ENCODE measurements around the gene DPYD.

DPYD gene

GRCh38 chr1:97677702-97678101 is 243.1 kb downstream of the DPYD start:
- Mint-ChIP-seq H3K4me3 (no peak overlapping the region), H3K4me1 (ENCODE audit: low read depth in 2 of 2) (no peaks in the 10 kb centered on the region), H3K27me3 (no peaks in the 10 kb centered on the region), H3K9me3 (peaks cover 0 to 4% of the 10 kb centered on the region in 2 donors), H3K36me3 (ENCODE audit: insufficient read depth) (peaks cover 4% of the 10 kb centered on the region), H3K27ac (no peak overlapping the region)
- ATAC-seq (replicated peaks) (no peak), DNase-seq (no peak)

DNA sequence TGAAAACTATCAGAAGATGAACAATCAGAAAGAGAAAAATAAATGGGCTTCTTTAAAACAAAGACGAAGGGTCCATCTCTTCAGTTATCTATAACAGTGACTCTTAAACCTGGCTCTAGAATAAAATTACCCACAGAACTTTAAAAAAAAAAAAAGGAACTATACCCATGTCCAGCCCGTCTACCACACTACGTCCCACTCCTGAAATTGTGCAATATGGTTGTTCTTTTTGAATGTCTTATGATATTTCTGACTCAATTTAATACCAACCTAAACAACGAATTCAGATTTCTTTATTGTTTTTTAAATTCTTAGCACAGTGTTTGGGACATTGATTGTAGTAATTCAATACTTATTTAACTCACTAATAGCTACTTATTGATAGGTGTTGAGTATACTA is 246.3 kb downstream of the DPYD start:
- H3K27me3 Mint-ChIP-seq, result no peaks in the 10 kb centered on the region
- no peak overlapping the region for H3K27ac Mint-ChIP-seq
- ATAC-seq (replicated peaks) (no peak), DNase-seq (no peak)
- H3K9me3 Mint-ChIP-seq, result peaks cover 0 to 4% of the 10 kb centered on the region in 2 donors
- no peaks in the 10 kb centered on the region for H3K4me1 Mint-ChIP-seq (ENCODE audit: low read depth in 2 of 2)
- H3K36me3 Mint-ChIP-seq (ENCODE audit: insufficient read depth), result peaks cover 4% of the 10 kb centered on the region
- no peak overlapping the region for H3K4me3 Mint-ChIP-seq

GRCh38 chr1:97668945-97669344 is 251.9 kb downstream of the DPYD start:
- H3K27ac Mint-ChIP-seq, result no peak overlapping the region
- no peaks in the 10 kb centered on the region for H3K4me1 Mint-ChIP-seq (ENCODE audit: low read depth in 2 of 2)
- H3K4me3 Mint-ChIP-seq, result no peak overlapping the region
- ATAC-seq (replicated peaks) (no peak), DNase-seq (no peak)
- H3K36me3 Mint-ChIP-seq (ENCODE audit: insufficient read depth), result no peaks in the 10 kb centered on the region
- no peaks in the 10 kb centered on the region for H3K9me3 Mint-ChIP-seq
- H3K27me3 Mint-ChIP-seq, result no peaks in the 10 kb centered on the region

DNA sequence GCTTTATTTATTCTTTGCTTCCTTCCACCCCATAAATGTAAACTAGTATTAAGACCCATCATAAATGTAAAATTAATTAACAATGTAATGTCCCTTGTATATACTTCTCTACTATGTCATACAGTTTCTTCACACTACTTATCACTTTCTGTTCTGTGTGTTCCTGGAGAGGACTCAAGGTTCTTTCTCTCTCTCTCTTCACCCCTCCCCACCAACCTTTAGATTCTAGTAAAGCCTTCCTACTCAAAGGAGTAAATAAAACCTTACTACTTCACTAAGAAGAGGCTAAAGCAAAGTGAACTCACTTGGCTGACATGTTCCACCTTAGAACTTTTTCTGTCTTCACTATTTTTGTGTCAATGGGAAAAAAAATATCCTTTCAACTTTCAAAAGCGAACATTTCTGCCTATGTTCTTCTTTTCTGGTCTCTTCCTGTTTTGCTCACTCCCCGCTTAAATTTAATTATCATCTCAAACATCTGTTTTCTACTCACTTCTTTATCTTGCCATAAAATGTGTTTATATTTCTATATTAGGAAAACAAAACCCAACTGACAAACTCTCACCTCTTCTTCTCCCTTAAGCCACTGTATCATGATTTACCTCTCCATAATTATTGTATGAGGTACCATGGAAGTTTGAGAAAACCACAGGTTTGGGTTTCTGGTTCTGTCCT is 260.3 kb downstream of the DPYD start:
- Mint-ChIP-seq H3K36me3 (ENCODE audit: insufficient read depth) (no peaks in the 10 kb centered on the region), H3K27ac (no peak overlapping the region), H3K27me3 (no peaks in the 10 kb centered on the region), H3K4me1 (ENCODE audit: low read depth in 2 of 2) (peaks cover 0 to 3% of the 10 kb centered on the region in 2 donors), H3K4me3 (no peak overlapping the region), H3K9me3 (no peaks in the 10 kb centered on the region)
- ATAC-seq (replicated peaks), result no peak
- no peak for DNase-seq

GRCh38 chr1:97654876-97655585 is 265.8 kb downstream of the DPYD start:
- ATAC-seq (replicated peaks) (no peak), DNase-seq (no peak)
- no peak overlapping the region for H3K4me3 Mint-ChIP-seq
- H3K36me3 Mint-ChIP-seq (ENCODE audit: insufficient read depth), result no peaks in the 10 kb centered on the region
- H3K9me3 Mint-ChIP-seq, result no peaks in the 10 kb centered on the region
- H3K27ac Mint-ChIP-seq, result no peak overlapping the region
- H3K27me3 Mint-ChIP-seq, result no peaks in the 10 kb centered on the region
- H3K4me1 Mint-ChIP-seq (ENCODE audit: low read depth in 2 of 2), result no peaks in the 10 kb centered on the region

GRCh38 chr1:97651250-97651649 is 269.6 kb downstream of the DPYD start:
- Mint-ChIP-seq H3K4me3 (no peak overlapping the region), H3K27ac (no peak overlapping the region), H3K9me3 (peaks cover 0 to 6% of the 10 kb centered on the region in 2 donors), H3K36me3 (ENCODE audit: insufficient read depth) (no peaks in the 10 kb centered on the region), H3K4me1 (ENCODE audit: low read depth in 2 of 2) (no peaks in the 10 kb centered on the region), H3K27me3 (no peaks in the 10 kb centered on the region)
- ATAC-seq (replicated peaks) (no peak), DNase-seq (no peak)

GRCh38 chr1:97649591-97649990 is 271.2 kb downstream of the DPYD start:
- H3K27me3 Mint-ChIP-seq, result no peaks in the 10 kb centered on the region
- H3K27ac Mint-ChIP-seq, result no peak overlapping the region
- peaks cover 0 to 6% of the 10 kb centered on the region in 2 donors for H3K9me3 Mint-ChIP-seq
- ATAC-seq (replicated peaks), result no peak
- no peaks in the 10 kb centered on the region for H3K4me1 Mint-ChIP-seq (ENCODE audit: low read depth in 2 of 2)
- H3K36me3 Mint-ChIP-seq (ENCODE audit: insufficient read depth), result no peaks in the 10 kb centered on the region
- DNase-seq, result no peak
- no peak overlapping the region for H3K4me3 Mint-ChIP-seq

- Mint-ChIP-seq H3K4me1 (ENCODE audit: low read depth in 2 of 2) (no peaks in the 10 kb centered on the region), H3K9me3 (peaks cover 0 to 6% of the 10 kb centered on the region in 2 donors), H3K27ac (no peak overlapping the region), H3K27me3 (no peaks in the 10 kb centered on the region), H3K36me3 (ENCODE audit: insufficient read depth) (no peaks in the 10 kb centered on the region), H3K4me3 (no peak overlapping the region)
- DNase-seq, result no peak
- ATAC-seq (replicated peaks), result no peak
These were observed 273.1 kb downstream of the DPYD start for GRCh38 chr1:97647776-97648175.

DNA sequence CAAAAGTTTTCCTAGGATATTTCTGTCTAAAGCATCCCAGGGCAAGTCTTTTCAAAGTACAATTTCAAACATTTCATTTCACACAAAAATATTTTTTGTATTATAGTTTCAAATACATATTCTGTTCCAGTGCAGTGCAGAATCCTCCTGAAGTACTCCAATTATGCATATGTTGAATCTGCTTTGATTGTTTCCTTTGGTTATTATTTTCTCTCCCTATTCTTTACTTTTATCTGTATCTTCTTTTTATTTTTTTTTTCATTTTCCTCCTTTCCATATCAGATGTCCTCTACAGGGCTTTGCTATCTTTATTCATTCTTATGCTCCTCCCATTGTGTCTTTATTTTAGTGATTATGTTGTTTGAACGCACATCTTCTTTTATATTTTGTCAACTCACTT is 274.8 kb downstream of the DPYD start:
- Mint-ChIP-seq H3K27ac (peak overlapping the region in 1 of 2 donors; percentile 13), H3K36me3 (ENCODE audit: insufficient read depth) (no peaks in the 10 kb centered on the region), H3K27me3 (no peaks in the 10 kb centered on the region), H3K4me3 (no peak overlapping the region), H3K9me3 (peaks cover 0 to 6% of the 10 kb centered on the region in 2 donors), H3K4me1 (ENCODE audit: low read depth in 2 of 2) (peaks cover 0 to 3% of the 10 kb centered on the region in 2 donors)
- ATAC-seq (replicated peaks) (no peak), DNase-seq (no peak)

GRCh38 chr1:97640677-97641076 is 280.2 kb downstream of the DPYD start:
- no peaks in the 10 kb centered on the region for H3K9me3 Mint-ChIP-seq
- no peak for DNase-seq
- H3K36me3 Mint-ChIP-seq (ENCODE audit: insufficient read depth), result no peaks in the 10 kb centered on the region
- peaks cover 3% of the 10 kb centered on the region in 2 donors for H3K4me1 Mint-ChIP-seq (ENCODE audit: low read depth in 2 of 2)
- ATAC-seq (replicated peaks), result no peak
- H3K27ac Mint-ChIP-seq, result no peak overlapping the region
- H3K27me3 Mint-ChIP-seq, result no peaks in the 10 kb centered on the region
- H3K4me3 Mint-ChIP-seq, result no peak overlapping the region

DNA sequence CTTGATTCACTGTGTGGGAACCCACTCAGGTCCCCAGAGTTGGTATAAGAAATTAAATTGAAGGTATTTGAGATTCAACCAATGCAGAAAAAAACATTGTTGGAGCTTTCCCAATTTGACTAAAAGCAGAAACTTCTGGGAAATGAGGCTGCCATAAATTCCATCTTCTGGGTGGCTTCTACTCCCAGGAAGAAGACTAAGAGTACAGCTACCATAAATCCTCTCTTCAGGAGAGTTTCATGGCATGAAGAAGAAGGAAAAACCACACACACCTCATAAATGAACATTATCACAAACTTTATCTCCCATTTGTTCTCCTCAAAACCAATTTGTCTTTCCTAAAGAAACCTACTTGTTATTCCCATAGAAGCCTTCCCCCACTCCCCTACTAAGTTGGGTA is 283.9 kb downstream of the DPYD start:
- ATAC-seq (replicated peaks) (no peak), DNase-seq (no peak)
- Mint-ChIP-seq H3K36me3 (ENCODE audit: insufficient read depth) (no peaks in the 10 kb centered on the region), H3K4me1 (ENCODE audit: low read depth in 2 of 2) (peaks cover 3 to 7% of the 10 kb centered on the region in 2 donors), H3K9me3 (no peaks in the 10 kb centered on the region), H3K27me3 (no peaks in the 10 kb centered on the region), H3K4me3 (no peak overlapping the region), H3K27ac (no peak overlapping the region)

DNA sequence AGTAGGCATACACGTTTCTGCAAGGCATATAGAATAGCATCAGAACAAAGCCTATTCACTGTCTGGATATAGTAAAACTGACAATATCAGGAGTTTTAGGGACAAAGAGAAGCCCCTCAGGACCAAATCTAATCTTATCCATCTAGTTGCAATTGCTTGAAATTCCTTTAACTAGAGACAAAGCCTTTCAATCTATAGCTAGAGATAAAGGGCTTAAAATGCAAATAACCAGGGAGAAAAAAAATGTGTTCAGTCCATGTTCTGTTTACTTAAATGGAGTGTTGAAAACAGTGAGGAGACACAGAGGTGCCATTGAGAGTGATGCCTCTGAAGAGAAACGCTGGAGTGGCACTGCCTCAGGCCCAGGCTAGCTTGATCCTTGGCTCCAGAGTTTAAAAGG is 286.1 kb downstream of the DPYD start:
- Mint-ChIP-seq H3K27ac (no peak overlapping the region), H3K27me3 (no peaks in the 10 kb centered on the region), H3K4me1 (ENCODE audit: low read depth in 2 of 2) (peaks cover 2 to 7% of the 10 kb centered on the region in 2 donors), H3K36me3 (ENCODE audit: insufficient read depth) (no peaks in the 10 kb centered on the region), H3K4me3 (no peak overlapping the region), H3K9me3 (no peaks in the 10 kb centered on the region)
- ATAC-seq (replicated peaks) (no peak), DNase-seq (no peak)

GRCh38 chr1:97632776-97633175 is 288.1 kb downstream of the DPYD start:
- peaks cover 2 to 4% of the 10 kb centered on the region in 2 donors for H3K4me1 Mint-ChIP-seq (ENCODE audit: low read depth in 2 of 2)
- H3K27ac Mint-ChIP-seq, result no peak overlapping the region
- ATAC-seq (replicated peaks) (no peak), DNase-seq (no peak)
- no peaks in the 10 kb centered on the region for H3K27me3 Mint-ChIP-seq
- no peaks in the 10 kb centered on the region for H3K9me3 Mint-ChIP-seq
- H3K4me3 Mint-ChIP-seq, result no peak overlapping the region
- H3K36me3 Mint-ChIP-seq (ENCODE audit: insufficient read depth), result no peaks in the 10 kb centered on the region

- H3K4me3 Mint-ChIP-seq, result no peak overlapping the region
- H3K27me3 Mint-ChIP-seq, result no peaks in the 10 kb centered on the region
These were observed 288.8 kb downstream of the DPYD start for GRCh38 chr1:97632075-97632474.

More at GRCh38 chr1:97632075-97632474, 288.8 kb downstream of the DPYD start:
- Mint-ChIP-seq H3K36me3 (ENCODE audit: insufficient read depth) (no peaks in the 10 kb centered on the region), H3K27ac (no peak overlapping the region), H3K9me3 (no peaks in the 10 kb centered on the region), H3K4me1 (ENCODE audit: low read depth in 2 of 2) (peaks cover 2 to 4% of the 10 kb centered on the region in 2 donors)
- DNase-seq, result no peak
- no peak for ATAC-seq (replicated peaks)
